Endothelial cell of umbilical vein (primary cell): ENCODE results near the gene NUDT5. TPM values are rescaled to one million over a fixed set of nuclear protein-coding genes. Genes with fewer than 3 reads are reported as not detected.
A peak's percentile ranks its signal among the peaks of the same experiment; 100 is the strongest.

Experiments used
- BruUV-seq: library from RNA; stranded (reverse); fragments of 400-500 nt; replicated peaks from 2 replicates; lab custom pipeline; 2021; lab: Mats Ljungman, UMichigan
- CTCF ChIA-PET: fragments of 300-600, 350-600 bp; sonication (Branson Sonifier 250); formaldehyde crosslinking; loops from one replicate; lab custom pipeline; 2021; ENCODE audit warnings: antibody characterized with exemption, inconsistent platforms; lab: Charles Lee
- POLR2A ChIA-PET: fragments of 300-600, 350-600 bp; sonication (Branson Sonifier 250); formaldehyde crosslinking; loops from one replicate; lab custom pipeline; 2021; ENCODE audit warnings: antibody characterized with exemption, inconsistent platforms; lab: Charles Lee
- DNase-seq: peaks from one replicate; pipeline ENCODE4 v3.0.0-alpha.2; 2011; ENCODE audit warnings: low read depth, low spot score
- FAIRE-seq: peaks from 2 replicates; lab custom pipeline; 2011; peaks lifted over from hg19 to GRCh38; lab: Jason Lieb, UNC
- H2AFZ ChIP-seq: 2 replicates; pipeline ENCODE4 v1.6.0; 2012; ENCODE audit warnings: low read depth, low read length, control low read depth, inconsistent platforms
- H3K27ac ChIP-seq: 2 replicates; pipeline ENCODE4 v1.5.1; 2011; ENCODE audit warnings: low read depth, mild to moderate bottlenecking, control low read depth, low read length, moderate library complexity; ENCODE audit not compliant: insufficient read depth
- H3K27me3 ChIP-seq, 2 experiments: 2 replicates each; pipeline versions ENCODE4 v1.6.0 to v1.6.1; 2011; ENCODE audit warnings: low read length in 2 of 2, mixed read lengths in 1 of 2; ENCODE audit not compliant: control insufficient read depth in 2 of 2, insufficient read depth in 2 of 2
- H3K36me3 ChIP-seq, 2 experiments: 2 replicates in 1 of 2; 3 replicates in 1 of 2; pipeline ENCODE4 v1.5.1; 2011; ENCODE audit warnings: low read length in 2 of 2, mild to moderate bottlenecking in 1 of 2, moderate library complexity in 1 of 2; ENCODE audit not compliant: control insufficient read depth in 2 of 2, insufficient read depth in 2 of 2; ENCODE audit errors: extremely low read depth in 1 of 2
- H3K4me1 ChIP-seq: 3 replicates; pipeline ENCODE4 v1.5.1; 2011; ENCODE audit warnings: mild to moderate bottlenecking, low read length; ENCODE audit not compliant: control insufficient read depth, insufficient read depth; ENCODE audit errors: extremely low read depth
- H3K4me2 ChIP-seq: 2 replicates; pipeline ENCODE4 v1.6.1; 2011; ENCODE audit warnings: low read length, control low read depth, mixed read lengths; ENCODE audit not compliant: insufficient read depth
- H3K4me3 ChIP-seq, 3 experiments: fragments of 200-600 bp in 1 of 3; sonication (generic), shearing (Covaris generic) in 1 of 3; replicated peaks in 1 of 3; 2 replicates each; pipeline ENCODE4 v1.5.1; 2011 to 2016; ENCODE audit warnings: control low read depth in 3 of 3, low read length in 3 of 3, mild to moderate bottlenecking in 2 of 3, inconsistent platforms in 1 of 3, low read depth in 1 of 3, moderate library complexity in 1 of 3; ENCODE audit not compliant: insufficient read depth in 1 of 3
- H3K79me2 ChIP-seq: 2 replicates; pipeline ENCODE4 v1.6.0; 2012; ENCODE audit warnings: low read length, inconsistent platforms; ENCODE audit not compliant: control insufficient read depth, insufficient read depth
- H3K9ac ChIP-seq: replicated peaks from 2 replicates; pipeline ENCODE3; 2011; ENCODE audit warnings: low read length, control low read depth; ENCODE audit not compliant: insufficient read depth; ENCODE audit errors: extremely low read depth
- H3K9me1 ChIP-seq: replicated peaks from 3 replicates; pipeline ENCODE4 v1.6.0; 2011; ENCODE audit warnings: mild to moderate bottlenecking, low read length; ENCODE audit not compliant: control insufficient read depth, insufficient read depth; ENCODE audit errors: extremely low read depth
- H3K9me3 ChIP-seq: replicated peaks from 2 replicates; pipeline ENCODE4 v1.5.1; 2012; ENCODE audit warnings: low read length, inconsistent platforms; ENCODE audit not compliant: control insufficient read depth, insufficient read depth
- H4K20me1 ChIP-seq: replicated peaks from 2 replicates; pipeline ENCODE3; 2011; ENCODE audit warnings: mild to moderate bottlenecking, low read length; ENCODE audit not compliant: control insufficient read depth, insufficient read depth; ENCODE audit errors: extremely low read depth
- FOS ChIP-seq: IDR thresholded peaks from 2 replicates; pipeline ENCODE4 v1.6.1; 2011; ENCODE audit warnings: mild to moderate bottlenecking, low read length, moderate library complexity, borderline replicate concordance; ENCODE audit not compliant: insufficient read depth
- MYC ChIP-seq: IDR thresholded peaks from one replicate; pipeline ENCODE4 v1.6.1; 2011; ENCODE audit warnings: mild to moderate bottlenecking, low read depth, low read length
- POLR2A ChIP-seq: IDR thresholded peaks from 2 replicates; pipeline ENCODE4 v1.6.1; 2012; ENCODE audit warnings: low read depth, mild to moderate bottlenecking, control low read depth, low read length
- POLR2AphosphoS5 ChIP-seq: IDR thresholded peaks from 2 replicates; pipeline ENCODE4 v1.6.1; 2012; ENCODE audit warnings: low read depth, mild to moderate bottlenecking, control low read depth, low read length, moderate library complexity; ENCODE audit not compliant: insufficient read depth
- dilution Hi-C: fragments of 300-500 bp; cut with MboI; formaldehyde crosslinking; loops from one replicate; pipeline ENCODE4 v1.15.0; 2019; ENCODE audit warnings: low sequenced_read_pairs; ENCODE audit not compliant: extremely low pct_ligation_motif_present
- intact Hi-C: fragments of 100-400 bp; cut with micrococcal nuclease; formaldehyde crosslinking; loops from one replicate; pipeline ENCODE4 v1.10.0; 2022
- polyA plus RNA-seq, 4 experiments: library from polyadenylated mRNA; depleted of rRNA in 3 of 4; stranded (reverse) in 3 of 4; unstranded in 1 of 4; fragments of >200 nt; gene quantifications; 2 replicates each; pipeline versions ENCODE4 v1.2.1 to v1.2.3, GENCODE V29; 2011 to 2012; ENCODE audit warnings: missing spikeins in 1 of 4
- total RNA-seq: library from RNA; stranded (reverse); gene quantifications from 2 replicates; pipeline ENCODE4 v1.2.3, GENCODE V29; 2021
- TF ChIP-seq, protein P1 (sequence below), 2 donors: IDR thresholded peaks; 1 replicate in 1 of 2; 2 replicates in 1 of 2; pipeline ENCODE4 v1.5.1; 2011; ENCODE audit warnings: low read length in 2 of 2, mild to moderate bottlenecking in 2 of 2, moderate library complexity in 2 of 2, control low read depth in 1 of 2, inconsistent platforms in 1 of 2, low read depth in 1 of 2; ENCODE audit not compliant: insufficient read depth in 1 of 2; ENCODE audit errors: extremely low read depth in 1 of 2

The NUDT5 gene
- total and polyA plus RNA-seq, 2 donors (not counting 3 experiments of a cell fraction or from before 2014, with no cell fraction given) = 81.8 to 87.8 TPM

GRCh38 chr10:12218991-12219390, 23.3 kb upstream of the NUDT5 start:
- ChIA-PET POLR2A (no interaction called here), CTCF (interaction anchor here (0.6 to 1.4 kb wide), 3 partner anchors 13 to 438 kb away, joined by 3 to 5 read pairs (median 5); no protein-coding TSS in a partner anchor)
- Histone ChIP-seq H3K4me2 (no peak overlapping the region), H4K20me1 (no peaks in the 10 kb centered on the region), H3K4me3 (no peak overlapping the region), H3K4me1 (peaks cover 6% of the 10 kb centered on the region), H3K9ac (no peak overlapping the region), H3K27ac (no peak overlapping the region), H2AFZ (no peak overlapping the region), H3K79me2 (peaks cover 14% of the 10 kb centered on the region), H3K9me1 (no peaks in the 10 kb centered on the region), H3K27me3 (no peaks in the 10 kb centered on the region), H3K36me3 (peaks cover 4 to 10% of the 10 kb centered on the region in 2 experiments), H3K9me3 (no peaks in the 10 kb centered on the region)
- no peak for TF ChIP-seq POLR2A
- no peak for TF ChIP-seq MYC
- TF ChIP-seq POLR2AphosphoS5 = no peak
- BruUV-seq = no TSS peak
- DNase-seq (no peak), FAIRE-seq (no peak)
- intact Hi-C loops (no loop called here), dilution Hi-C loops (no loop called here)

- Histone ChIP-seq H3K9me3 (no peaks in the 10 kb centered on the region), H4K20me1 (no peaks in the 10 kb centered on the region), H3K4me3 (no peak overlapping the region), H3K9me1 (no peaks in the 10 kb centered on the region), H3K4me1 (peaks cover 6% of the 10 kb centered on the region), H3K27ac (peak overlapping the region; percentile 23), H3K27me3 (no peaks in the 10 kb centered on the region), H2AFZ (peak overlapping the region; percentile 57), H3K9ac (peak overlapping the region; percentile 14), H3K36me3 (peaks cover 8 to 28% of the 10 kb centered on the region in 2 experiments), H3K4me2 (peak overlapping the region; percentile 46), H3K79me2 (peaks cover 11% of the 10 kb centered on the region)
- no peak for TF ChIP-seq FOS
- TF ChIP-seq, protein P1, sequence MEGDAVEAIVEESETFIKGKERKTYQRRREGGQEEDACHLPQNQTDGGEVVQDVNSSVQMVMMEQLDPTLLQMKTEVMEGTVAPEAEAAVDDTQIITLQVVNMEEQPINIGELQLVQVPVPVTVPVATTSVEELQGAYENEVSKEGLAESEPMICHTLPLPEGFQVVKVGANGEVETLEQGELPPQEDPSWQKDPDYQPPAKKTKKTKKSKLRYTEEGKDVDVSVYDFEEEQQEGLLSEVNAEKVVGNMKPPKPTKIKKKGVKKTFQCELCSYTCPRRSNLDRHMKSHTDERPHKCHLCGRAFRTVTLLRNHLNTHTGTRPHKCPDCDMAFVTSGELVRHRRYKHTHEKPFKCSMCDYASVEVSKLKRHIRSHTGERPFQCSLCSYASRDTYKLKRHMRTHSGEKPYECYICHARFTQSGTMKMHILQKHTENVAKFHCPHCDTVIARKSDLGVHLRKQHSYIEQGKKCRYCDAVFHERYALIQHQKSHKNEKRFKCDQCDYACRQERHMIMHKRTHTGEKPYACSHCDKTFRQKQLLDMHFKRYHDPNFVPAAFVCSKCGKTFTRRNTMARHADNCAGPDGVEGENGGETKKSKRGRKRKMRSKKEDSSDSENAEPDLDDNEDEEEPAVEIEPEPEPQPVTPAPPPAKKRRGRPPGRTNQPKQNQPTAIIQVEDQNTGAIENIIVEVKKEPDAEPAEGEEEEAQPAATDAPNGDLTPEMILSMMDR (IDR thresholded peaks at IDR 0.05; ENCODE audit: extremely low read depth in 1 of 2, insufficient read depth in 1 of 2, low read depth in 1 of 2, low read length in 2 of 2) = peak; percentile 42 to 51
- dilution Hi-C loops = no loop called here
- DNase-seq (peak; percentile 65), FAIRE-seq (peak; percentile 61)
- no TSS peak for BruUV-seq
- intact Hi-C loops = loop anchor here (1.0 kb wide), 2 partner anchors 442 to 497 kb away; no protein-coding TSS in a partner anchor
- CTCF ChIA-PET = interaction anchor here (0.8 to 2.6 kb wide), 16 partner anchors 9 to 842 kb away, joined by 3 to 17 read pairs (median 4); partner anchors contain the start of genes CDC123 and NUDT5
- POLR2A ChIA-PET = no interaction called here
Observed at GRCh38 chr10:12214763-12215218, 19.1 kb upstream of the NUDT5 start.
